OCI-LY7 (cell line): ENCODE data around the gene CCL13.

Experiments used
- CTCF ChIP-seq: fragments of 200-600 bp; sonication (generic); conservative IDR thresholded peaks from 2 replicates; pipeline ENCODE4 v1.5.1; 2014; ENCODE audit warnings: mild to moderate bottlenecking, antibody characterized with exemption, low read length, moderate library complexity, mixed read lengths
- EZH2phosphoT487 ChIP-seq: fragments of 200-600 bp; sonication (generic); IDR thresholded peaks from 2 replicates; pipeline ENCODE4 v1.6.1; 2018; ENCODE audit warnings: low read depth, borderline replicate concordance, mild to moderate bottlenecking, mixed run types, antibody characterized with exemption, low read length, moderate library complexity, mixed read lengths

GRCh38 chr17:34403006-34403405, 46.7 kb downstream of the CCL13 start:
- TF ChIP-seq CTCF = no peak
- no peak for TF ChIP-seq EZH2phosphoT487
